HG02610 (cell line): ENCODE data around the gene EXD2.
"Not testable (repeated sequence)": the region's sequence is repeated elsewhere in the genome, so short reads cannot be mapped to it uniquely, and the experiment has no call there.

Experiments used
- ATAC-seq: cut with Tn5 transposase; IDR thresholded peaks from one replicate; pipeline ENCODE4 v1.9.1; 2021; ENCODE audit warnings: mild to moderate bottlenecking, moderate library complexity; ENCODE audit not compliant: unreplicated experiment

The EXD2 gene

DNA sequence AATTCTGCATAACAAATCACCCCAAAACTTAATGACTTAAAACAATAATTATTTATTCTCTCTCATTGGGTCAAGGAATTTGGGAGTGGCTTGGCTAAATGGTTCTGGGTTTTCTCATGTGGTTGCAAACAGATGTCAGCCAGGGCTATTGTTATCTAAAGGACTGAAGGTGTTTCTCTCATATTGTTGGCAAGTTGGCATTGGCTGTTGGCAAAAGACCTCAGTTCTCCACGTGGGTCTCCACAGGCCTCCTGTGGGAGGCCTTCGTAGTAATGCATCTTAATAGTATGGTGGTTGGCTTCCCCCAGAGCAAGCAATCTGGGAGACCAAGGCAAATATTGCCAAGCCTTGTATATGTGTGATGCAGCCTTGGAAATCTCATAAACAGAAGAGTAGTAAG is 83.0 kb downstream of the EXD2 start:
- ATAC-seq: no peak

DNA sequence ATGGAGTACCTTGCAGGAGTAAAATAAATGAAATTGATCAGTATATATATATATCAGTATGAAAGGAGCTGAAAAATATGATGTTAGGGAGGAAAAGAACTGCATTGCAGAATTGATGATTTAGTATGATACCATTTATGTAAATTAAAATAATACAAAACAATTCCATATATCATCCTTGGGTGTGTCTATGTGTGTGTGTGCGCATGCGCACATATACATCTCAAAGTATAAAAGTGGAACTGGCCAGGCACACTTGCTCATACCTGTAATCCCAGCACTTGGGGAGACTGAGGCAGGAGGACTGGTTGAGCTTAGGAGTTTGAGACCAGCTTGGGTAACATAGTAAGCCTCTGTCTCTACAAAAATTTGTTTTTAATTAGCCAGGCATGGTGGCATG is 84.0 kb downstream of the EXD2 start:
- no peak for ATAC-seq

DNA sequence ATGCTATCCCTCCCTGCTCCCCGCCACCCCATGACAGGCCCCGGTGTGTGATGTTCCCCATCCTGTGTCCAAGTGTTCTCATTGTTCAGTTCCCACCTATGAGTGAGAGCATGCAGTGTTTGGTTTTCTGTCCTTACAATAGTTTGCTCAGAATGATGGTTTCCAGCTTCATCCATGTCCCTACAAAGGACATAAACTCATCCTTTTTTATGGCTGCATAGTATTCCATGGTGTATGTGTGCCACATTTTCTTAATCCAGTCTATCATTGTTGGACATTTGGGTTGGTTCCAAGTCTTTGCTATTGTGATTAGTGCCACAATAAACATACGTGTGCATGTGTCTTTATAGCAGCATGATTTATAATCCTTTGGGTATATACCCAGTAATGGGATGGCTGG is 86.1 kb downstream of the EXD2 start:
- ATAC-seq: not testable (repeated sequence)

DNA sequence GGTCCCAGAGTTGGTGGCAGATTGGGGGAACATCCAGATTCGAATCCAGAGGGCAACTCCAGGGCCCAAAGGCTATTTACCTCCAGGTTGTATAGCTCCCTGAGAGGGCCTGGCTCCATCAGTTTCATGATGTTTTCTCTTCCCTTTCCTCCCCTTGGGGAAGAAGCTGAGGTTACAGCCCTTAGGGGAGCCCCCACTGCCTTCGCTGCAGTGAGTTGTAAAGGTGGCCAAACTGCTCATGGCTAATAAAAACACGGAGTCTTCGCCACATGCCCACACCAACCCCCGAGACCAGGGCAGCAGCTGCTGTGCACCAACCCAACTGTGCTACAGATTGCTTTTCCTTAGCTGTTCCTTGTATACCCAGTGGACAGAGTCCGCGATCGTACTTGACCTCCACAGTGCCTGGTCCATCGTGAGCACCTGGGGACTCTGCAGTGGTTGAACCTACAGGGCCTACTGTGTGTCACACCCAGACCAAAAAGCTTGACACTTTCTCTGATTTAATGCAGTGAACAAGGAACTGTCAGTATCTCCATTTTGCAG is 89.5 kb downstream of the EXD2 start:
- no peak for ATAC-seq

- ATAC-seq: peak; percentile 88
These were observed 90.3 kb downstream of the EXD2 start for GRCh38 chr14:69281450-69282169.

GRCh38 chr14:69282448-69282847 is 91.2 kb downstream of the EXD2 start:
- no peak for ATAC-seq

GRCh38 chr14:69284170-69284569 is 92.9 kb downstream of the EXD2 start:
- no peak for ATAC-seq

- no peak for ATAC-seq
These were observed 94.5 kb downstream of the EXD2 start for GRCh38 chr14:69285661-69286255.

DNA sequence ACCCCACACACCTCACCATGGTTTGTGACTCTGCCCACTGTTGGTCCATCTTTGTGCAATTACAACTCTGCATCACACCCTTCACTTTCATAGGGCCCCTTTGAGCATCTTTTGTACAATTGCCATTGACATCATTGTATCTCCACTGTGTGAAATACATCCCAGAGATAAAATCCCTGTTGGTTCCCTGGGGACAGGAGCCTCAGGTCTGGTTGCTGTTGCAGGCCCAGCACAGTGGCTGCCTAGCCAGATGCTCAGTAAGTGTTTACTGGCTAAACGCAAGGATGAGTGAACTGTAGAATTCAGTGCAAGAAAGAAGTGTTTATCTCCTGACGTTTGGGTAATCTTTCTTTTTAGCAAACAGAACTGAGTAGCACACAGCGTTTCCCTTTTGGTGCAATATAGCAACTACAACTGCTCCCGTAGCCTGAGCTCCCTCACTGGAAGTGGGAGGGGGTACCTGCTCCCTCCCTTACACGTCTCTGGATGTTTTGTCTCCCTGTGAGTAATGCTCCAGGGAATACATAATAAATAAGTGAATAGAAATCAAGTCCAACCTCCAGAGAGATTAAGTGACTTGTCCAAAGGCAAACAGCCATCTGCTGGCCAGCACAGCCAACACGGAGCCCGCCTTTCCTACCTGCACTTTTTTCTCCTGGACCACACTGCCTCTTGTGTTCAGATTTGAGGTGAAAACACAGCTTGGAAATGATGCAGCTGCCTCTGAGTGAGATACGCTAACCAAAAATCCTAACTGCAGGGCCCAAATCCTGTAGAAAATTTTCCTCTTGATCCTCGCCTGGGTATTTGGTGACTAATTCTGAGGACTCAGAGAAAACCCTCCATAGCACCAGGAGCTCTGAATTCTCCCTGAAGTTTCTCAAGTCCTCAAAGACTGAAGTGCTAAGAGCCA is 96.1 kb downstream of the EXD2 start:
- no peak for ATAC-seq

- ATAC-seq: no peak
These were observed 96.9 kb downstream of the EXD2 start for GRCh38 chr14:69288011-69288771.

DNA sequence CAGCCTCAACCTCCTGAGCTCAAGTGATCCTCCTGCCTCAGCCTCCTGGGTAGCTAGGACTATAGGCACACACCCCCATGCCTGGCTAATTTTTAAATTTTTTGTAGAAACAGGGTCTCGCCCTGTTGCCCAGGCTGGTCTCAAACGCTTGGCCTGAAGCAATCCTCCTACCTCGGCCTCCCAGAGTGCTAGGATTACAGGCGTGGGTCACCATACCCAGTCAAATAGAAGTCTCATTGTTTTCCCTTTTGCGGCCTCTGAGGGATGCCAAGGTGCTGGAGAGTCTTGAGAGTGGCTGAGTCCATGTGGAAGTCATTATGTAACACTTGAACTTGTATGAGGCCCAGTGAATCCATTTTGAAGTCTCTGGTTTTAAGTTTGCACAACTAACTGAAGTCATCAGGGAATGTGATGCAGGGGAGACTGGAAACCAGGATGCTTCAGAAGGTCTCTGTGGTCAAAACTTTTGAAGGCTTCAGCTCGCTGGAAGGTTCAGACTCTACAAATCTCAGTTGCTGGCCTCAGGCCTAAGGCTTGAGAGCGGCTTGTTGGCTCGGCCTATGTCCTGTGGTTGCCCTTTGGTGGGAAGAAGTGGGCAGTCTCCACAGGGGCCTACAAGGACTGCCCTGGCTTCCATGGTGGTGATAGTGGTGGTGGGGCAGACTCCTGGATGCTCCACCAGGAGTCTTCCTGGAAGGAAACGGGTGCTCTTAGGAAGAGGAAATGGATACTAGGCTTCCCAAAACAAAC is 97.8 kb downstream of the EXD2 start:
- ATAC-seq: no peak

- no peak for ATAC-seq
These were observed 98.7 kb downstream of the EXD2 start for GRCh38 chr14:69289811-69290520.

- not testable (repeated sequence) for ATAC-seq
These were observed 99.6 kb downstream of the EXD2 start for GRCh38 chr14:69290881-69291280.

GRCh38 chr14:69291396-69291795 is 100.1 kb downstream of the EXD2 start:
- no peak for ATAC-seq

- no peak for ATAC-seq
These were observed 100.7 kb downstream of the EXD2 start for GRCh38 chr14:69291891-69292561.
